ENCODE measurements around the gene RAI1.

Gene RAI1

DNA sequence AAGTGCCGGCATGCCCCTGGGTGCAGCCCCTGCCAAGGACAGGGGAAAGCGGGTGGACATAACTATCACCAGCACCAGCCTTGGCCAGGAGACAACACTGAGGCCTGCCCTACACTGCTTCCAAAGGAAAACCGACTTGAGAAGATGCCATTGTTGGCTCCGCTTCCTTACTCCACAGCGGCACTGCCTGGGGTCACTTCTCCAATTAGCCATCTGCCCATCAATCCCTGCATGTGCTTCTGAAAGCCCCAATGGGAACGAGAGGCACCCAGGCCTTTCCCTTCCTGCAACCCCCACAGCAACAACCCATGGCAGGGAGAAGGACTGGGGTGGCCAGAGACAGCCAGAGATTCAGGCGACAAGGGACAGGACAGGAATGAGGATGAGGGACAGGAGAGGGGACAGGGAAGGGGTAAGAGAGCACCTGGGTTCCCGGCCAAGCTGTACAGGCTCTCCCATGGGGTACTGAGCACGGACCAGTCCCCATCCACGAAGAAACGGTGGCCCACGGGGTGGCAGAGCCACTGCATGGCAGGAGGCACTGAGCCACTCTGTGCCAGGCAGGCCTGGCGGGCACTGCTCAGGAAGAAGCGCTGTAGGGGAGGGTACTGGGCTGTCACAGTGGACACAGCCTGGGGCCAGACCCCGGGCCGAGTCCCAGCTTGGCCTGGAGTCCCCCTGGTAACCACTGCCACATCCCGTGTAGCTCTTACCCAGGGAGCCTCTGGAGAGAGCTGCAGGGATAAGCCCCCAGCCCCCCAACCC, 134.4 kb downstream of the RAI1 start:
- Histone ChIP-seq H3K36me3 (peaks cover 95% of the 10 kb centered on the region), H3K9me3 (no peaks in the 10 kb centered on the region), H3K4me3 (no peak overlapping the region), H3K27ac (peak overlapping the region; percentile 59), H3K9ac (peak overlapping the region; percentile 54), H3K4me1 (peaks cover 85% of the 10 kb centered on the region), H3K4me2 (peak overlapping the region; percentile 55), H4K20me1 (peaks cover 98% of the 10 kb centered on the region), H3K27me3 (no peaks in the 10 kb centered on the region)
- no peak for TF ChIP-seq Cebpa-rat (IDR thresholded peaks at IDR 0.05)

DNA sequence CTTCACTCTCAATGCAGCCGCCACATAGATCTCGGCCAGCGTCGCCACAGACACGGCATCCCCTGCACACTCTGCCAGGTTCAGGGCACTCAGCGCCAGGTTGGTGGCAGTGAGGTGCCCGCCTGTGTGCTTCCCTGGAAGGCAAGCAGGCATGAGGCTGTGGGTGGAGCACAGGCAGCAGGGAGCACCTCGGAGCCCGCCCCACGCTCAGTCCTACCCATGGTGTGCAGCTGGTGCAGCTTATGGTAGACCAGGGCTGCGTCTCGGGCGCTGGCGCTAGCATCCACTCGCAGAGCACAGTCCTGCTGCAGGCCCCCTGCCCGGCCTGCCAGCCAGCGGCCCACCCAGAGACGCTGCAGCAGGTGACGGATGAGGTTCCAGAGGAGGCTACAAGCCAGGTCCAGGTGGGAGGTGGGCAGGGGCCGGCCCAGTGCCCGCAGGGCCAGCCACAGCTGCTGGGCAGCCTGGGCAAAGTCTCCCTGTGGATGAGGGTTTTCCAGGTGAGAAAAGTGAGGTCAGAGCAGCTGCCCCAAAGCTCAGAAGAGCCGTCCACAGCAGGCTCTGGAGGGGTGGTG, 135.1 kb downstream of the RAI1 start:
- Histone ChIP-seq H3K9ac (0 out of 2 replicates have a peak overlapping the region, but pooled peaks have one; percentile 34), H3K4me1 (peaks cover 92% of the 10 kb centered on the region), H3K4me3 (no peak overlapping the region), H3K4me2 (no peak overlapping the region), H3K9me3 (no peaks in the 10 kb centered on the region), H3K27me3 (no peaks in the 10 kb centered on the region), H4K20me1 (peaks cover 98% of the 10 kb centered on the region), H3K27ac (peak overlapping the region; percentile 22; the same call in 1 of the 2 replicates), H3K36me3 (peaks cover 97% of the 10 kb centered on the region)
- TF ChIP-seq Cebpa-rat (IDR thresholded peaks at IDR 0.05): no peak

DNA sequence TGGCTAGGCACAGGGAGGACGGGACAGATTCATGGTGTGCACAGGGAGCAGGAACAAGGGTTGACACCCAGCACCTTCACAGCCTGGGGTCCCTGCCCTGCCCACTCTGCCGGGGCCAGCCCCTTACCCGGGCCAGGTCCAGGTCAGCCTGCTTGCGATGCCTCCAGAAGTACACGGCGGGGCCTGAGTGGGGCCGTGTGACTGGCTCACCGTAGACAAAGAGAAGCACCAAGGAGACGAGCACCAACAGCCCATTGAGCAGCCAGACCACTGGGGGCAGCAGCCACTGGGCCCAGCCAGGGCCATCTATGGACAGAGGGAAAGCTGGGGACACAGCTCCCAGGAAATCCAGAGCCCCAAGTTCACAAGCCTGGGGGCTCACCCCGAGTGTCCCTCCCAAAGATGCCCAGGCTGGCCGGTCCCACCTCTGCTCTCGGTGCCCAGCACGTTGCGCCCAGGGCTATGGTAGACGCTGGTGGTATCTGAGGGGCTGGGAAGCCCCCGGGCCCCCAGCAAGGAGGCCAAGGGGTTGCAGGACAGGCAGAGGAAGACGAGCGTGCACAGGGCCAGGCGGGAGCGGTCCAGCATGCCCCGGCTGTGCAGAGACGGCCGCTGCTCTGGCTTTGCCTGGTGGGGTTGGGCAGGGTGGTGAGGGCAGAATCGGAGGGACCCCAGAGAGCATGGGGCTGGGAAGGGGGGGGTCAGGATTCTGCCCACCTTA, 135.7 kb downstream of the RAI1 start:
- H3K4me1 ChIP-seq: peaks cover 92% of the 10 kb centered on the region
- TF ChIP-seq Cebpa-rat (IDR thresholded peaks at IDR 0.05): no peak
- no peaks in the 10 kb centered on the region for H3K9me3 ChIP-seq
- peaks cover 98% of the 10 kb centered on the region for H4K20me1 ChIP-seq
- peak overlapping the region; percentile 22; the same call in 1 of the 2 replicates for H3K27ac ChIP-seq
- H3K4me3 ChIP-seq: no peak overlapping the region
- peaks cover 98% of the 10 kb centered on the region for H3K36me3 ChIP-seq
- 0 out of 2 replicates have a peak overlapping the region, but pooled peaks have one; percentile 34 for H3K9ac ChIP-seq
- no peaks in the 10 kb centered on the region for H3K27me3 ChIP-seq
- no peak overlapping the region for H3K4me2 ChIP-seq

DNA sequence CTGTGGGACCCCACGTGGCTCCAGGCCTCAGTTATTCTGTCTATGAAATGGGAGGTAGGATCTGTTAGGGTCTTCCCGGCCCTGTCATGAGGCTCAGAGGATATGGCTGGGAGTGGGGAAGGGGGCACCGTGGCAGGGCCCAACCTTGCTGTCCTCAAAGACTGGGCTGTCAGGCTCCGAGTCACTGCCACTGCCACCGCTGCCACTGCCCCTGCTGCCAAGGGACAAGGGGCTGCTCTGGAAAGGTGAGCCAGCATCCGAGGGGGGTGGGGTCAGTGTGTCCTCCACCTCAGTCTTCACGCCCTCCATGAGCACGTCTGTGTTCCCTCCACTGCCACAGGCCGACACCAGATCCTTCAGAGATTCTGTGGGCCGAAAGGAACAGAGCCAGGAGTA, 136.3 kb downstream of the RAI1 start:
- Histone ChIP-seq H3K4me3 (no peak overlapping the region), H4K20me1 (peaks cover 98% of the 10 kb centered on the region), H3K36me3 (peaks cover 97% of the 10 kb centered on the region), H3K4me1 (peaks cover 92% of the 10 kb centered on the region), H3K4me2 (no peak overlapping the region), H3K27ac (no peak overlapping the region), H3K9me3 (no peaks in the 10 kb centered on the region), H3K9ac (no peak overlapping the region), H3K27me3 (no peaks in the 10 kb centered on the region)
- TF ChIP-seq Cebpa-rat (IDR thresholded peaks at IDR 0.05): no peak

DNA sequence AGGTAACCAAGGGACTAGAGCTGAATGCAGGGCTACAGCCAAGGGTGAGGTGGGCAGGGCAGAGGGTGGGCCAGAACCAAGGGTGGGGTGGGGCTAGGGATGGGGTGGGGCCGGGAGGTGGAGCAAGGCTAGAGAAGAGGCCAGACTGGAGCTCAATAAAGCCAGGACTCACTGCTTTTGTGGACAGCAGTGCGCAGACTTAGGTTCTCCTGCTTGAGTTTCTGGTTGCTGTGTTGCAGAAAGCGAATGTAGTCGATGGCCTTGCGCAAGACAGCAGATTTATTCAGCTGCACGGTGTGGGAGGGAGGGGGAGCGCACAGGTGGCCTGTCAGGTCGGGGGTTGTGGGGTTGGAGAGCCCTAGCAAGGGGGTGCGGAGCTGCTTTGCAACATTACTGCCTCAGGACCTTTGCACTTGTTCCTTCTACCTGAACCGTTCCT, 136.8 kb downstream of the RAI1 start:
- no peak overlapping the region for H3K27ac ChIP-seq
- H4K20me1 ChIP-seq: peaks cover 98% of the 10 kb centered on the region
- peaks cover 92% of the 10 kb centered on the region for H3K4me1 ChIP-seq
- H3K9me3 ChIP-seq: no peaks in the 10 kb centered on the region
- H3K4me2 ChIP-seq: no peak overlapping the region
- no peak overlapping the region for H3K9ac ChIP-seq
- no peak overlapping the region for H3K4me3 ChIP-seq
- no peaks in the 10 kb centered on the region for H3K27me3 ChIP-seq
- TF ChIP-seq Cebpa-rat (IDR thresholded peaks at IDR 0.05): no peak
- H3K36me3 ChIP-seq: peaks cover 97% of the 10 kb centered on the region

DNA sequence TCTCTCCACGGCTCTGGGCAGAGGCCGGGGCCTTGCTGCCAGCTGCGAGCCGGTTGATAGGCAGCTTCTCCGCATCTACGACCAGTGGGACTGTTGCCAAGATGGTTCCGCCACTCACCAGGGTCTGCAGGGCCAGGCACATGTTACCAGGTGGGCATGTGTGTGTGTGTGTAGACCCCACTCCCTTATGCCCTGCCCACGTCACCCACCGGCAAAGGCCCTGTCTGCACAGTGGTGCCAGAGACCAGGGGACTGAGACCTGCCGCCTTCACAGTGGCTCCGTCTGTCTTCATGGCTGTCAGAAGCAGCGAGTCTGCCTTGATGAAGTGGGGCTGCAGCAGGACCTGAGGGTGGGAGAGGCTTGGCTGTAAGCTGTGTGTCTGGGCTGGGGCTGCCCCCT, 137.9 kb downstream of the RAI1 start:
- Histone ChIP-seq H3K27ac (peak overlapping the region; percentile 90; the same call in 1 of the 2 replicates), H3K4me2 (peak overlapping the region; percentile 100; the same call in 1 of the 2 replicates), H3K9ac (peak overlapping the region; percentile 40; the same call in 1 of the 2 replicates), H3K36me3 (peaks cover 87% of the 10 kb centered on the region), H3K9me3 (no peaks in the 10 kb centered on the region), H4K20me1 (peaks cover 91% of the 10 kb centered on the region), H3K27me3 (no peaks in the 10 kb centered on the region), H3K4me3 (no peak overlapping the region), H3K4me1 (peaks cover 91% of the 10 kb centered on the region)
- no peak for TF ChIP-seq Cebpa-rat (IDR thresholded peaks at IDR 0.05)

DNA sequence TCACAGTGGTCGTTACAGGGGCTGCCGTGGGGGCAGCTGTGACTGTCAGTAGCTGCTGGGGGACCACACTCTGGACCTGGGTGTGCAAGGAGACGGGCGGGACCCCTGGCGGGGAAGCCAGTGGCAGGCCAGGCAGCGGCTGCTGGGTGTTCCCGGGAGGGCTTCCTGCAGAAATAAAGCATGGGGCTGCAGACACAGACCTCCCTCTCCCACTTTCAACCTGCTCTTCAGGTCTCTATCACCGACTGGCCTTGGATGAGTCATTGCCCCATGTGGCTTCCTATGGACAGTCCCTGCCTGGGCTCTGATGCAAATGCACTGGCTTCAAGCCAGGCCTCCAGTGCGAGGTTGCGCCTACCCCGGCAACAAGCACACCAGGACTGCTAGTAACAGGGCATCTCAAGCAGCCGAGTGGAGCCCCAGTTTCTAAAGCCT, 138.3 kb downstream of the RAI1 start:
- Histone ChIP-seq H3K9ac (0 out of 2 replicates have a peak overlapping the region, but pooled peaks have one; percentile 84), H3K9me3 (no peaks in the 10 kb centered on the region), H3K4me3 (0 out of 2 replicates have a peak overlapping the region, but pooled peaks have one; percentile 77), H3K27ac (peak overlapping the region; percentile 90), H3K36me3 (peaks cover 82% of the 10 kb centered on the region), H3K4me1 (peaks cover 91% of the 10 kb centered on the region), H3K4me2 (peak overlapping the region; percentile 100), H3K27me3 (no peaks in the 10 kb centered on the region), H4K20me1 (peaks cover 86% of the 10 kb centered on the region)
- no peak for TF ChIP-seq Cebpa-rat (IDR thresholded peaks at IDR 0.05)

DNA sequence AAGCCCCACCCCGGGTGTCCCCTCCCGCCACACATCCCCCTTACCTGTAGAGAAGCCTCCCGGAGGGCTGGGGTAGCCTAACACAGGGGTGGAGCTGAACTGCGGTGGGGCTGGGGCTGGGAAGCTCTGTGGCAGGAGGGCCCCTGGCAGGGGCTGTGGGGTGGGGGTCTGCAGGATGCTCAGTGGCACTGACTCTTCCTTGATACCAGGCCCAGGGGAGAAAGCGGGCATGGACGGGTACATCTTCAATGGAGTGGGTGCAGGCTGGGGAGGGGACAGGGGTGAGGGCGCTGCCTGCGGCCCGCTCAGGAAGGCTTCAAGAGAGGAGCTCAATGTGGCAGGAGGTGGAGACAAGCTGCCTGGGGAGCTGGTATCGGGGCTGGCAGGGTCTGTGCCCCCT, 138.8 kb downstream of the RAI1 start:
- Histone ChIP-seq H3K4me1 (peaks cover 91% of the 10 kb centered on the region), H3K36me3 (peaks cover 77% of the 10 kb centered on the region), H3K9ac (peak overlapping the region; percentile 84), H3K4me3 (peak overlapping the region; percentile 77; the same call in 1 of the 2 replicates), H4K20me1 (peaks cover 82% of the 10 kb centered on the region), H3K4me2 (peak overlapping the region; percentile 100), H3K27me3 (no peaks in the 10 kb centered on the region), H3K9me3 (no peaks in the 10 kb centered on the region), H3K27ac (peak overlapping the region; percentile 90)
- TF ChIP-seq Cebpa-rat (IDR thresholded peaks at IDR 0.05): no peak

DNA sequence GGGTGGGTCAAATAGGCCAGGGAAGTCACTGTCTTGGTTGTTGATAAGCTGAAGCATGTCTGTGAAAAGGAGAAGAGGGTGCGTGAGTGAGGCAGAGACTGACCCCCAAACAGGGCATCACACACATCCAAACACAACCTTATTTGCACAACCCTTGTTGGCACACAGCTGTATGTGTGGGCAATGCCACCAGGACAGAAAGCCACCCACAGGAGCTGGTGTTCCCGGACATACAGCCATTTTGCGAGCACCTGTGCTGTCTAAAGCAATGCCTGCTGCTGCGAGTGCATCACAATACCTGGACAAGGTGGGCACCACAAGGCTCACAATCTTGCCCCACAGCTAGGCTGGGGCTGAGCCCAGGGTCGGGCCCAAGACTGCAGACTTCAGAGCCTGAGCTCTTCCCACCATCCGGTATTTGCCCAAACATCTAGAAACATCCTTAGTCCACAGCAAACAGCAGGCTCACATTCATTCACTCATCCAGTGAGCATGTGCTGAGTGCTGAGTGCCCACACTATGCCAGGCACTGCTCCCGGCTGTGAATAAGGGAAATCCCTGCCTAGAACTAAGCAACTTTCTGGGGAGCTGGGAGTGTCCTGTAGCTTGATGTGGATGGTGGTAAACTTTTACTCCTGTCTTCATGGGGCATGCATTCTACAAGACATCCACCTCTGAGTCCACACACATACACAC, 139.4 kb downstream of the RAI1 start:
- H3K4me1 ChIP-seq: peaks cover 90% of the 10 kb centered on the region
- peak overlapping the region; percentile 90 for H3K27ac ChIP-seq
- H3K4me2 ChIP-seq: peak overlapping the region; percentile 100
- no peak for TF ChIP-seq Cebpa-rat (IDR thresholded peaks at IDR 0.05)
- peaks cover 72% of the 10 kb centered on the region for H3K36me3 ChIP-seq
- no peaks in the 10 kb centered on the region for H3K27me3 ChIP-seq
- no peaks in the 10 kb centered on the region for H3K9me3 ChIP-seq
- peaks cover 78% of the 10 kb centered on the region for H4K20me1 ChIP-seq
- peak overlapping the region; percentile 77 for H3K4me3 ChIP-seq
- peak overlapping the region; percentile 84 for H3K9ac ChIP-seq

Measured in BLaER1 (cell line).